Measurements from ENCODE around the gene UNC119B. TPM values are rescaled to one million over a fixed set of nuclear protein-coding genes. Genes with fewer than 3 reads are reported as not detected.
A peak's percentile ranks its signal among the peaks of the same experiment; 100 is the strongest.

UNC119B gene
- total RNA-seq, 1 donor, result 23.2 TPM

- no peaks in the 10 kb centered on the region for H3K27me3 ChIP-seq (ENCODE audit: insufficient read depth, low read length)
- TF ChIP-seq CTCF (IDR thresholded peaks at IDR 0.05; ENCODE audit: extremely low read depth, low read depth, low read length), result no peak
- no peaks in the 10 kb centered on the region for H3K36me3 ChIP-seq (ENCODE audit: insufficient read depth, low read length)
- H3K4me1 ChIP-seq (ENCODE audit: insufficient read depth, low read length), result peaks cover 28% of the 10 kb centered on the region
- H2AFZ ChIP-seq (ENCODE audit: low read length), result peak within 1 kb of the TSS; percentile 96
- H4K20me1 ChIP-seq (ENCODE audit: insufficient read depth, low read length), result peaks cover 40% of the 10 kb centered on the region
- no peaks in the 10 kb centered on the region for H3K9me3 ChIP-seq (ENCODE audit: low read depth, low read length)
- H3K27ac ChIP-seq (ENCODE audit: low read depth, low read length), result peak within 1 kb of the TSS; percentile 97
- peak; percentile 100 for DNase-seq (ENCODE audit: insufficient read length, low spot score, missing footprints)
- H3K79me2 ChIP-seq (ENCODE audit: insufficient read depth, low read length), result peaks cover 49% of the 10 kb centered on the region
- peak within 1 kb of the TSS; percentile 91 for H3K4me3 ChIP-seq (ENCODE audit: insufficient read depth, low read length)
- H3K4me2 ChIP-seq (ENCODE audit: insufficient read depth, low read length), result peak within 1 kb of the TSS; percentile 92
Observed at GRCh38 chr12:120686690-120687577, 23.3 kb upstream of the UNC119B start, which contains the start of gene MLEC. TSS of gene MLEC (plus strand) at chr12:120687149. CDS start at chr12:120687297, 148 bp downstream.

- Histone ChIP-seq H3K4me2 (ENCODE audit: insufficient read depth, low read length) (peak overlapping the region; percentile 91), H3K4me1 (ENCODE audit: insufficient read depth, low read length) (peaks cover 28% of the 10 kb centered on the region), H3K4me3 (ENCODE audit: insufficient read depth, low read length) (peak overlapping the region; percentile 91), H2AFZ (ENCODE audit: low read length) (peak overlapping the region; percentile 58), H3K9me3 (ENCODE audit: low read depth, low read length) (no peaks in the 10 kb centered on the region), H3K36me3 (ENCODE audit: insufficient read depth, low read length) (no peaks in the 10 kb centered on the region), H3K27ac (ENCODE audit: low read depth, low read length) (peak overlapping the region; percentile 97), H3K79me2 (ENCODE audit: insufficient read depth, low read length) (peaks cover 57% of the 10 kb centered on the region), H4K20me1 (ENCODE audit: insufficient read depth, low read length) (peaks cover 48% of the 10 kb centered on the region), H3K27me3 (ENCODE audit: insufficient read depth, low read length) (no peaks in the 10 kb centered on the region)
- no peak for TF ChIP-seq CTCF (IDR thresholded peaks at IDR 0.05; ENCODE audit: extremely low read depth, low read depth, low read length)
- no peak for DNase-seq (ENCODE audit: insufficient read length, low spot score, missing footprints)
Observed at GRCh38 chr12:120687578-120688289, 22.5 kb upstream of the UNC119B start.

- peak overlapping the region; percentile 91 for H3K4me2 ChIP-seq (ENCODE audit: insufficient read depth, low read length)
- H2AFZ ChIP-seq (ENCODE audit: low read length), result peak overlapping the region; percentile 5
- no peak for DNase-seq (ENCODE audit: insufficient read length, low spot score, missing footprints)
- peaks cover 66% of the 10 kb centered on the region for H3K79me2 ChIP-seq (ENCODE audit: insufficient read depth, low read length)
- no peak for TF ChIP-seq CTCF (IDR thresholded peaks at IDR 0.05; ENCODE audit: extremely low read depth, low read depth, low read length)
- no peaks in the 10 kb centered on the region for H3K9me3 ChIP-seq (ENCODE audit: low read depth, low read length)
- H4K20me1 ChIP-seq (ENCODE audit: insufficient read depth, low read length), result peaks cover 55% of the 10 kb centered on the region
- no peaks in the 10 kb centered on the region for H3K27me3 ChIP-seq (ENCODE audit: insufficient read depth, low read length)
- H3K4me3 ChIP-seq (ENCODE audit: insufficient read depth, low read length), result peak overlapping the region; percentile 91
- H3K27ac ChIP-seq (ENCODE audit: low read depth, low read length), result peak overlapping the region; percentile 97
- peaks cover 28% of the 10 kb centered on the region for H3K4me1 ChIP-seq (ENCODE audit: insufficient read depth, low read length)
- H3K36me3 ChIP-seq (ENCODE audit: insufficient read depth, low read length), result no peaks in the 10 kb centered on the region
Observed at GRCh38 chr12:120688527-120689071, 21.7 kb upstream of the UNC119B start.

Data from osteoblast (primary cell).